NCI-H82 treated with DMSO at 0.1 percent for 48 hours (cell line): ENCODE measurements around the gene CD2BP2.
"Not testable (repeated sequence)": the region's sequence is repeated elsewhere in the genome, so short reads cannot be mapped to it uniquely, and the experiment has no call there.

Experiments used
- DNase-seq: peaks from one replicate; lab custom pipeline; 2025; ENCODE audit not compliant: unreplicated experiment; lab: John Stamatoyannopoulos, UW

CD2BP2 gene

DNA sequence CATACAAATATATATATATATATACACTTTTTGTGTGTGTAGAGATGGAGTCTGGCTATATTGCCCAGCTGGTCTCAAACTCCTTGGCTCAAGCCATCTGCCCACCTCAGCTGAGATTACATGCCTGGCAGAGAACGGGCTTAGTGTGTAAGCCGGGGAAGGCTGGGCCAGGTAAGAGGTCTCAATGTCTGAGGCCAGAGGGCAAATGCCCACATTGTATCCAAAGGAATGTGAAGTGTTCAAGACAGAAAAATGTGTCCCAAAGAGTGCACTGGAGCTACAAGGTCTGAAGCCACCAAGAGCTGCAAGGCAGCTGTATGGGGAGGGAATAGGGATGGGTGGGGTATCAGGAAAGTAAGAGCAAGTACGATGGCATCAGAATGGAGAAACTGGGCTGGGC is 8.8 kb downstream of the CD2BP2 start:
- no peak for DNase-seq

DNA sequence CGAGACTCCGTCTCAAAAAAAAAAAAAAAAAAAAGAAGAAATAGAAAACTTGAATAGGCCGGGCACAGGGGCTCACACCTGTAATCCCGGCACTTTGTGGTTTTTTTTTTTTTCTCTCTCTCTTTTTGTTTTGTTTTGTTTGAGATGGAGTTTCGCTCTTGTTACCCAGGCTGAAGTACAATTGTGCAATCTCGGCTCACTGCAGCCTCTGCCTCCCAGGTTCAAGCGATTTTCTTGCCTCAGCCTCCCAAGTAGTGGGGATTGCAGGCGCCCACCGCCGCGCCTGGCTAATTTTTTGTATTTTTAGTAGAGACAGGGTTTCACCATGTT is 11.7 kb downstream of the CD2BP2 start:
- not testable (repeated sequence) for DNase-seq

DNA sequence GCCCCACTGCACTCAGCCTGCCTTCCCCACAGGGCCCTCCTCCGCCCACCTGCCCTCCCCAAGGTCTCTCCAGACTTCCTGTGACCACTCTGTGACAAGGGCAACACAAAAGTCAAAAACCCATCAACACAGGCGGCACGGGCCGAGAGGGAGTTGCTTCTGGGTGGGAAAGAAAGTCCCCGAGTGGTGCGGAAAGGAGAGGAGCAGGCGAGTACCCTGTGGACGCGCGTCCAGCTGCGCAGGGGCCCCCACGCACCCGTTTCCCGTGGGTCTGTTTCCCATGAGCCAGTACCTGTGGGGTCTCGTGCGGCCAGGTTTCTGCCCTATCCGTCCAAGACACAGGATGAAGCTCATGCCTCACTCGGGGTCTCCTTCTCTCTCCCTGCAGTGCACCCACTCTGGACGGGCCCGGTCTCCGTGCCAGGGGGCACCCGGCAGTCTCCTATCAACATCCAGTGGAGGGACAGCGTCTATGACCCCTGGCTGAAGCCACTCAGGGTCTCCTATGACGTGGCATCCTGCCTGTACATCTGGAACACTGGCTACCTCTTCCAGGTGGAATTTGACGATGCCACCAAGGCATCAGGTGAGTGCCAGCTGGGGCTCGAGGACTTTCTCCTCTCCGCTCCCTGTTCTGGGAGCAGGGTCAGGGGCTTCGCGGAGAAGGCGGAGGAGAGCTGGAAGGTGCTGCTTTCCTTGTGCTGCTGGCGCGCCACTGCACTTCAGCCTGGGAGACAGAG is 12.2 kb downstream of the CD2BP2 start:
- DNase-seq: no peak

DNA sequence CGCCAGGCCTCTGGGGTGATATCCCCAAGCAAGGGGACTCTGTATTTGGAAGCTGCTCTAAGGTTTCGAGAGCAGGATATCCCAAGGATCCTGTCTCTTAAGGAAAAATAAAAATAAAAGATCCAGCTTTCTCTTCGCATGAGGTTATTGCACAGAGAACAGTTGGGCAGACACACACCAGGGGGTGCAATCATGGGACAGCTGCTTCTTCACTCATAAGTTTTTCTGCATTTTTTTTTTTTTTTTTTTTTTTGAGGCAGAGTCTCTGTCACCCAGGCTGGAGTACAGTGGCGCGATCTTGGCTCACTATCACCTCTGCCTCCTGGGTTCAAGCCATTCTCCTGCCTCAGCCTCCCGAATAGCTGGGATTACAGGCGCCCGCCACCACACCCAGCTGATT is 13.1 kb downstream of the CD2BP2 start:
- not testable (repeated sequence) for DNase-seq

DNA sequence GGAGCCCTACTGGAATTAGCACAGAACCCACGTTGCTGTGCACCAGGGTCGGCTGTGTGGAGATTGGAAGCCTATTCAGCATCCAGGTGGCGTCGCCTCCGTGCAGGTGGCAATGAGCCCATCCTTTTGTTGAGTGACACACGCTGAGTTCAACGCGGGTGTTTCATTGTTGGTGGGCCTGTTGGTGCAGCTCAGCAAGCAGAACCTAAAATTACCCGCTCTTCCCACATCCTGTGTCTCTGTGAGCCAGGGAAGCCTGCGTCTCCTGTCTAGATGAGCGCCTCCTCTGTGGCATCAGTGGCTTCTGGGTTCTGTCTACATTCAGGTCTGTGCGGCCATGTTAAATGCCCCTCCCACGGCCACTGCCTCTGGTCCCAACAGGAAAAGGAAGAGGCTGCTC is 14.5 kb downstream of the CD2BP2 start:
- DNase-seq: no peak

DNA sequence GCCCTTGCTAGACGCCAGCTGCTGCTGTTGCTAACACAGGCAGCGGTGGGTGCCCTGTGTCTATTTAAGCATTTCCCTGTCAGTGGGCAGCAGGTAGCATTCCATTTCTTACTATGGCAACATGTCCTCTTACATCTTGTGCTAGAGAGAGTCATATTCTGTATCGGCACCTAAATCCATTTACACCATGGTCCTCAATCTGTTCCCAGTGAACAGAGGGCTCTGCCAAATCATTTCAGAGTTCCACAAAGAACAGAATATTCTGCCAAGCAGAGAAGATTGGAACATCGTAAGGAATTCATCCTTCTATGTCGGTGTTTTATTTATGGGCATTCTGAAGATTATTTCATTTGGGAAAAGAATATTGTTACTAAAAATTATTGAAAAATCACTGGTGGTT is 16.4 kb downstream of the CD2BP2 start:
- not testable (repeated sequence) for DNase-seq

DNA sequence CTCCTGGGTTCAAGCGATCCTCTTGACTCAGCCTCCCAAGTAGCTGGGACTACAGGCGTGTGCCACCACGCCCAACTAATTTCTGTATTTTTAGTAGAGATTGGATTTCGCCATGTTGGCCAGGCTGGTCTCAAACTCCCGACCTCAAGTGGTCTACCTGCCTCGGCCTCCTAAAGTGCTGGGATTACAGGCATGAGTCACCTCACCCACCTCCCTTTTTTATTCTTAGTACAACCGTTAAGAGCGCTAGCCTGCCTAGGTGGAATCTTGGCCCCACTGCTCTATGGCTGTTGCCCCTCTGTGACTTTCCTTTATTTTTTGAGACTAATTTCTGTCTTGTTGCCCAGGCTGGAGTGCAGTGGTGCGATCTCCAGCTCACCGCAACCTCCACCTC is 17.1 kb downstream of the CD2BP2 start:
- not testable (repeated sequence) for DNase-seq

DNA sequence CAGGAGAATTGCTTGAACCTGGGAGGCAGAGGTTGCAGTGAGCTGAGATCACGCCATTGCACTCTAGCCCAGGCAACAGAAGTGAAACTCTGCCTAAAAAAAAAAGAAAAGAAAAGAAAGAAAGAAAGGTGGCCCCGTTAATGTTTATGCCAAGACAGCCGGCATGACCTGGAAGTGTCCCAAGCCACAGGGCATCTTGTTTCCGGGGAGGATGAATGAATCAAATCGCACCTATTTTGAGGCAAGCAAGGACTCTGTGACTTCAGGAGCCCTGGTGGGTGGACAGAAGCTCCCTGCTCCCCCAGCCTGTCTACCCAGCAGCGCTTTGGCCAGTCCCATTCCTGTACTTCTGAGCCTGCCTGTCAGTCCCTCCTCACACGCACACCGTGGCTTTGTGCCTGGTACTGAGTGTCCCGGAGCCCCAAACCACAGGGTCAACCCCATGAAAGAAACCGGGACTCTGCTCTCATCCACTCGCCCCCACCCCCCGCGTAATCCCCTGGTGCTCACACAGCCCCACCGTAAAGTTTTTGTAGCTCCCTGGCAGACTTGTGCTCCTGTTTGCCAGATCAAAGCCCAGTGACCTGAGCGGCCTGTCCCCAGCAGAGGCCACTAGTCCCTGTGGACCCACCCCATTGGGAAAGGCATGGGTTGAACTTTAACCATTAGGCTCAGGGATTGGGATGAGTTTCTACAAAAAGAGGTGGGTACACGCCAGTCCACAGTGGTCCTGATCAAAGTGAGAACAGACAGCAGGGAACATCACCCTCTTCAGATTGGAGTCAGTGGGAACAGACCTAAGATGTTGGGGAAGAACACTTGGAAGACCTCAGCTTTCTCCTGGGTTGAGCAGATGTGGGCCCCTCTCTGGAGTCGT is 19.3 kb downstream of the CD2BP2 start:
- DNase-seq: no peak

DNA sequence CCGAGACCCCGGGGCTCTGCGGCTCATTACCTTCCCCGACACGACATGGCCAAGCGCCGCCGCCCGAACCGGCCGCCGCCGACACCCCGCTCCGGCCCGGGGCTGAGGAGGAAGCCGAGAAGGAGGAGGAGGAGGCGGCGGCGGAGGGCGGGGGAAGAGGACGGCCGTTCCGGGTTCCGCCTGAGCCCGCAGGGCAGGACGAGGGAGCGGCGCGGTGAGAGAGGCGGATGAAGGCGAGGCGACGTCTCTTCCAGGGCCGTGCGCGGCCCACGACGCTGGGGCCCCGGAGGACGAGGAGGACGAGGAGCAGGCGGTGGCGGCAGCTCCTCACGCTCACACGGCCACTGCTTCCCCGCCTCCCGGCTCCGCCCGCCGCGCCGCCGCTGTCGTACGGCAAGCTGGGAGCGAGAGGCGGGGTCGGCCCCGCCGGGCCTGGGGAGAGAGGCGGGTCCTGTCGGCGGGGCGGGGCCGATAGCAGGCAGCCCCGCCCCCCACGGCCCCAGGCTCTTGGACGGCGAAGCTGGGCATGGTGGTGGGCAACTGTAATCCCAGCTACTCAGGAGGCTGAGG is 20.0 kb downstream of the CD2BP2 start:
- DNase-seq: peak; percentile 35

DNA sequence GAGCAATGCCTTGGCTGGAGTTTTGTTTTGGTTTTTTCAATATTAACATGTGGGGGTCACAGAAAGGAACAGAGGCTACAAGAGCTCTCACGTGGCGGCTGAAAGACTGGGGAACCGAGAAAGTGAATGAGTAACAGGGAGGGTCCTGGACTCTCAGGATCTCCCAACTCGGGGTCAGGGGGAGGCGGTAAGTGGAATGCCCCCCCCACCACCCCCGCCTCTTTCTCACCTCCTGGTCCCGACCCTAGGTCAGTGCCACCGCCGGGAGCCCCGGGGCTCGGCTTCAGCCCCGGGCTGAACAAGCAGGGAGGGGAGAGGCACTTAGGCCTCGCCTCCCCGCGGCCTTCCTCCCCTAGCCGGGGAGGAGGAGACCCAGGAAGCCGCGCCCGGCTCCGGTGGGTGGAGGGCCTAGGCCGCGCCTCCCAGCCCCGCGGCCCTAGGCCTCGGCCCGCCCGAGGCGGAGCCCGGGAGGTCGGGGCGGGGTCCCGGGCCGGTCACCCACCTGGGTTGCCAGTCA is 20.6 kb downstream of the CD2BP2 start:
- peak; percentile 20 for DNase-seq

DNA sequence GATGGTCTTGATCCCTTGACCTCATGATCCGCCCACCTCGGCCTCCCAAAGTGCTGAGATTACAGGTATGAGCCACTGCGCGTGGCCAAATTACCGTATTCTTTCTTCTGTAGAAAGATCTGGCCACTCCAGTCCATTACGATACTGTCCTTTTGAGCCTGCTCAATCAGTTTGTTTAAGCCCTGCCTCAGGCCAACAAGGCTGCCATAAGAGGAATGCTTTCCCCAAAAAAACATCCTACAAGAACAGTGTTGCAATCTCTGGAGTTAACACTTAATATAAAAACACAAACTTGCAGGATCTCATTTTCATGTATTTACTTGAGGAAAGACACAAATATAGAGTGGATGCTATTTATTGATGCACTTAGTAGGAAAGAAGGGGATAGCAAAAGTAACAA is 30.9 kb downstream of the CD2BP2 start:
- DNase-seq: not testable (repeated sequence)

DNA sequence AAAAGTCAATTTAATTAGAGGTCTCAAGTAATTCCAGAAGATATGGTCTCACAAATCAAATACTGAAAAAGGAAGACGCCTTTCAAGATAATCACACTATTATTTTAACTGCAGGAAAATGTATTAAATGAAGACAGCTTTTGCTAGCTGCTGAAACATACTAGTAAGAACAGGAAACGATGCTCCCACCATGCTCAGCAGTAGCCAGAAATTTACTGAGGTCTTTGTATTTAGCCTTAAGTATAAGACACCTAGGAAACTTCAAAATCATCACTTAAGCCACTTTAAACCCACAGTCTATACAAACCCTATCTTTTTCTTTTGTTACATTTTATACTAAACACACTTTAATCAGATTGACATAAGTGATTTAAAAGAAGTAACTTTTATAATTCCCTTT is 36.5 kb downstream of the CD2BP2 start:
- not testable (repeated sequence) for DNase-seq

DNA sequence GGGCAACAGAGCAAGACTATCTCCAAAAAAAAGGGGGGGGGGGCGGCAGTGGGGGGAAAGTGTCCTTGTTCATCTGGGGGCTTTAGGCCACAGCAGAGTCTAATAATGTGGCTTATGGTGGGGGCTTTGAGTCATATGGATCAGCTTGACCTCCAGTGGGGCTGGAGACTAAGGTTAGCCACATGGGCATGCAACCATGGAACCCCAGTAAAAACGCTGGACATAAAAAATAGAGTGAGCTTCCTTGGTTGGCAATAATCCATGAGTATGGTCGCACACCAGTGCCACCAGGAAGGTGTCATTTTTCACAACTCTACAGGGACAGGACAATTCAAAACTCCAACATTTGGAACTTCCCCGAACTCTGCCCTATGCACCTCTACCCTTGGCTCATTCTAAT is 44.2 kb downstream of the CD2BP2 start:
- DNase-seq: not testable (repeated sequence)

DNA sequence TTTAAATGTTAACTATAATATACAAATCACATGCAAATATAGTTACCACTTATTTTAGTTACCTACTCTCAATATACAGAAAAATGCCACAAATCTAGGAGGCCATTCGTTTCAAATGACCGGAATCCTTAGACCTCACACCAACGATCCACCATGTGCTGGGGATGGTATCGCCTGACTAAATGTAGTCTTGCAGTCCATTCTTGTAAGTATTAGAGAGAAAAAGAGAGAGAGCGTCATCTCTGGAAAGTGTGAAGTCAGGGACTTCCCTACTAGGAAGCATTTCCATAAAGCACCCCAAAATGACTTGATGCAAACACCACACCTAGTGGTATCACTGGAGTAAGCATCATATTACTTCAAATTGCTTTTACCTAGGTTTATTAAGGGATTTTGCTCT is 45.9 kb downstream of the CD2BP2 start:
- not testable (repeated sequence) for DNase-seq
